ENCODE data around the gene NXT2.

DNA sequence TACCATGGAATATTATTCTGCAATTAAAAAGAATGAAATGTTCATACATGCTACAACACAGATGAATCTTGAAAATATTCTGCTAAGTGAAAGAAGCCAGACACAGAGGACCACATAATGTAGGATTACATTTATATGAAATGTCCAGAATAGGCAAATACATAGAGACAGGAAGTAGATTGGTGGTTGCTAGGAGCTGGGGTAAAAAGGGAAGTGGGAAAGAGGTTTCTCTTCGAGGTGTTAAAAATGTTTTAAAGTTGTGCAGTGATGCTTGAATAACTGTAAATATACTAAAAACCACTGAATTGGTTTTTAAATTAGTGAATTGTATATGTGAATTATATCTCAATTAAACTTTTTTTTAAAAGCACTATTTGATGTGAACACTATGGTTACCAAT, 3.6 kb upstream of the NXT2 start:
- TF ChIP-seq, protein P1, sequence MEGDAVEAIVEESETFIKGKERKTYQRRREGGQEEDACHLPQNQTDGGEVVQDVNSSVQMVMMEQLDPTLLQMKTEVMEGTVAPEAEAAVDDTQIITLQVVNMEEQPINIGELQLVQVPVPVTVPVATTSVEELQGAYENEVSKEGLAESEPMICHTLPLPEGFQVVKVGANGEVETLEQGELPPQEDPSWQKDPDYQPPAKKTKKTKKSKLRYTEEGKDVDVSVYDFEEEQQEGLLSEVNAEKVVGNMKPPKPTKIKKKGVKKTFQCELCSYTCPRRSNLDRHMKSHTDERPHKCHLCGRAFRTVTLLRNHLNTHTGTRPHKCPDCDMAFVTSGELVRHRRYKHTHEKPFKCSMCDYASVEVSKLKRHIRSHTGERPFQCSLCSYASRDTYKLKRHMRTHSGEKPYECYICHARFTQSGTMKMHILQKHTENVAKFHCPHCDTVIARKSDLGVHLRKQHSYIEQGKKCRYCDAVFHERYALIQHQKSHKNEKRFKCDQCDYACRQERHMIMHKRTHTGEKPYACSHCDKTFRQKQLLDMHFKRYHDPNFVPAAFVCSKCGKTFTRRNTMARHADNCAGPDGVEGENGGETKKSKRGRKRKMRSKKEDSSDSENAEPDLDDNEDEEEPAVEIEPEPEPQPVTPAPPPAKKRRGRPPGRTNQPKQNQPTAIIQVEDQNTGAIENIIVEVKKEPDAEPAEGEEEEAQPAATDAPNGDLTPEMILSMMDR (IDR thresholded peaks at IDR 0.05; ENCODE audit: poor library complexity), result no peak
- TF ChIP-seq EZH2phosphoT487 (IDR thresholded peaks at IDR 0.05; ENCODE audit: low read depth, severe bottlenecking, unreplicated experiment) (no peak), EZH2 (IDR thresholded peaks at IDR 0.05; ENCODE audit: borderline replicate concordance) (no peak)

Measured in hepatocyte (in vitro differentiated cells).